ENCODE data around the gene PRPF40A.

DNA sequence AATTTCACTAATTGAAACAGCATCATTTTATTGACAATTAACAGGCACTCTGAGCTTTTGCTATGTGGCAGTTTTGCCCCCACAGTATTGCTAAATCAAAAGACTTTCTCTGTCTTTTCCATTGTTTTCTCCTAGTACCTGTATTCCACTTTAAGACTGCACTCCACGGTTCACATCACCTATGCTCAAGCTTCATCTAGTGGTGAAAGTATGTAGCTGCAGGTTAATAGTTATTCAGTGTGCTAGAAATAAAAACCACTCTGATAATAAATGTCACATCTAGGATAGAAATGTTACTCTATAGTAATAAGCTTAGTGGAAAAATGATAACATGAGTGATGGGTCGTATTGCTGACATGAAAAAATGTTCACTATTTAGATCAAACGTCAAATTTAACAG is 25.7 kb upstream of the PRPF40A start:
- no peak for TF ChIP-seq EZH2 (IDR thresholded peaks at IDR 0.05; ENCODE audit: low read length, missing control alignments)
- TF ChIP-seq, protein P1, sequence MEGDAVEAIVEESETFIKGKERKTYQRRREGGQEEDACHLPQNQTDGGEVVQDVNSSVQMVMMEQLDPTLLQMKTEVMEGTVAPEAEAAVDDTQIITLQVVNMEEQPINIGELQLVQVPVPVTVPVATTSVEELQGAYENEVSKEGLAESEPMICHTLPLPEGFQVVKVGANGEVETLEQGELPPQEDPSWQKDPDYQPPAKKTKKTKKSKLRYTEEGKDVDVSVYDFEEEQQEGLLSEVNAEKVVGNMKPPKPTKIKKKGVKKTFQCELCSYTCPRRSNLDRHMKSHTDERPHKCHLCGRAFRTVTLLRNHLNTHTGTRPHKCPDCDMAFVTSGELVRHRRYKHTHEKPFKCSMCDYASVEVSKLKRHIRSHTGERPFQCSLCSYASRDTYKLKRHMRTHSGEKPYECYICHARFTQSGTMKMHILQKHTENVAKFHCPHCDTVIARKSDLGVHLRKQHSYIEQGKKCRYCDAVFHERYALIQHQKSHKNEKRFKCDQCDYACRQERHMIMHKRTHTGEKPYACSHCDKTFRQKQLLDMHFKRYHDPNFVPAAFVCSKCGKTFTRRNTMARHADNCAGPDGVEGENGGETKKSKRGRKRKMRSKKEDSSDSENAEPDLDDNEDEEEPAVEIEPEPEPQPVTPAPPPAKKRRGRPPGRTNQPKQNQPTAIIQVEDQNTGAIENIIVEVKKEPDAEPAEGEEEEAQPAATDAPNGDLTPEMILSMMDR (conservative IDR thresholded peaks at IDR 0.05 in 1 of 2, IDR thresholded peaks at IDR 0.05 in 1 of 2; ENCODE audit: low read depth in 1 of 2, low read length in 2 of 2), result peak; percentile 42 to 50
